ENCODE results near the gene BCL7B. TPM values are rescaled to one million over a fixed set of nuclear protein-coding genes. Genes with fewer than 3 reads are reported as not detected.

BCL7B gene
- total and polyA plus RNA-seq, 2 donors from 2014 or later: 55.4 to 67.3 TPM

- TF ChIP-seq, protein P1, sequence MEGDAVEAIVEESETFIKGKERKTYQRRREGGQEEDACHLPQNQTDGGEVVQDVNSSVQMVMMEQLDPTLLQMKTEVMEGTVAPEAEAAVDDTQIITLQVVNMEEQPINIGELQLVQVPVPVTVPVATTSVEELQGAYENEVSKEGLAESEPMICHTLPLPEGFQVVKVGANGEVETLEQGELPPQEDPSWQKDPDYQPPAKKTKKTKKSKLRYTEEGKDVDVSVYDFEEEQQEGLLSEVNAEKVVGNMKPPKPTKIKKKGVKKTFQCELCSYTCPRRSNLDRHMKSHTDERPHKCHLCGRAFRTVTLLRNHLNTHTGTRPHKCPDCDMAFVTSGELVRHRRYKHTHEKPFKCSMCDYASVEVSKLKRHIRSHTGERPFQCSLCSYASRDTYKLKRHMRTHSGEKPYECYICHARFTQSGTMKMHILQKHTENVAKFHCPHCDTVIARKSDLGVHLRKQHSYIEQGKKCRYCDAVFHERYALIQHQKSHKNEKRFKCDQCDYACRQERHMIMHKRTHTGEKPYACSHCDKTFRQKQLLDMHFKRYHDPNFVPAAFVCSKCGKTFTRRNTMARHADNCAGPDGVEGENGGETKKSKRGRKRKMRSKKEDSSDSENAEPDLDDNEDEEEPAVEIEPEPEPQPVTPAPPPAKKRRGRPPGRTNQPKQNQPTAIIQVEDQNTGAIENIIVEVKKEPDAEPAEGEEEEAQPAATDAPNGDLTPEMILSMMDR (IDR thresholded peaks at IDR 0.05; ENCODE audit: borderline replicate concordance, extremely low read depth, insufficient read depth): no peak
- no peak for FAIRE-seq
- peaks cover 11 to 40% (median 32%) of the 10 kb centered on the region in 3 donors for H3K36me3 ChIP-seq (ENCODE audit: control insufficient read depth in 2 of 3, insufficient read depth in 3 of 3, low read length in 3 of 3)
- H3K4me1 ChIP-seq (ENCODE audit: control insufficient read depth in 2 of 3, insufficient read depth in 2 of 3, low read depth in 1 of 3, low read length in 3 of 3): peaks cover 0 to 12% (median 0%) of the 10 kb centered on the region in 3 donors
- no peak overlapping the region for H3K4me3 ChIP-seq (ENCODE audit: low read length in 3 of 3)
- intact Hi-C loops (cut with DNase I): no loop called here
- H3K27me3 ChIP-seq (ENCODE audit: control insufficient read depth, insufficient read depth, low read length): no peaks in the 10 kb centered on the region
- H3K9me3 ChIP-seq (ENCODE audit: control insufficient read depth in 2 of 3, insufficient read depth in 1 of 3, low read length in 3 of 3): no peaks in the 10 kb centered on the region
- no peak for DNase-seq
- H3K9ac ChIP-seq (ENCODE audit: low read length in 3 of 3): no peak overlapping the region
- no peak overlapping the region for H3K27ac ChIP-seq (ENCODE audit: low read depth in 2 of 2, low read length in 2 of 2)
Observed at GRCh38 chr7:73572767-73573186, 15.3 kb upstream of the BCL7B start.

GRCh38 chr7:73570977-73571376, 13.5 kb upstream of the BCL7B start:
- Histone ChIP-seq H3K9me3 (ENCODE audit: control insufficient read depth in 2 of 3, insufficient read depth in 1 of 3, low read length in 3 of 3) (no peaks in the 10 kb centered on the region), H3K4me1 (ENCODE audit: control insufficient read depth in 2 of 3, insufficient read depth in 2 of 3, low read depth in 1 of 3, low read length in 3 of 3) (no peaks in the 10 kb centered on the region), H3K27ac (ENCODE audit: low read depth in 2 of 2, low read length in 2 of 2) (no peak overlapping the region), H3K36me3 (ENCODE audit: control insufficient read depth in 2 of 3, insufficient read depth in 3 of 3, low read length in 3 of 3) (peaks cover 11 to 40% (median 32%) of the 10 kb centered on the region in 3 donors), H3K9ac (ENCODE audit: low read length in 3 of 3) (no peak overlapping the region), H3K4me3 (ENCODE audit: low read length in 3 of 3) (no peak overlapping the region), H3K27me3 (ENCODE audit: control insufficient read depth, insufficient read depth, low read length) (no peaks in the 10 kb centered on the region)
- TF ChIP-seq, protein P1 (IDR thresholded peaks at IDR 0.05; ENCODE audit: borderline replicate concordance, extremely low read depth, insufficient read depth): no peak
- intact Hi-C loops (cut with DNase I): no loop called here
- FAIRE-seq (no peak), DNase-seq (no peak)

DNA sequence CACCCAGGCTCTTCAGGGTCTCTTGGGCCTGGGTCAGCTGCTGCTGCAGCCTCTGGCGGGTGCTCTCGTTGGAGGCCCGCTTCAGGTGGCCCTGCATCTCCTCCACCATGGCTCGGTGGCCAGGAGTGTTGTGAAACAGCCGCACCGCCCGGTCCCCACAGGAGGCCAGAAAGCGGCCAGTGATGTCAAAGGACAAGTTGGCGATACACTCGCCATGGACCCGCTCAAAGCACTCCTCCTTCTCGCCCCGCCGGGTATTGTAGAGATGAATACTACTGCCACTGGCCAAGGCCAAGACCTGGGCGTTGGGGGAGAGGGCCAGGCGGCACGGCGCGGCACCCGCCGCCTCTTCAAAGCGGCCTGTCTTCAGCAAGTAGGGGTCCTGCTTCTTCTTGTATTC, 13.0 kb upstream of the BCL7B start:
- H3K36me3 ChIP-seq (ENCODE audit: control insufficient read depth in 2 of 3, insufficient read depth in 3 of 3, low read length in 3 of 3): peaks cover 11 to 40% (median 32%) of the 10 kb centered on the region in 3 donors
- H3K27ac ChIP-seq (ENCODE audit: low read depth in 2 of 2, low read length in 2 of 2): no peak overlapping the region
- TF ChIP-seq, protein P1 (IDR thresholded peaks at IDR 0.05; ENCODE audit: borderline replicate concordance, extremely low read depth, insufficient read depth): no peak
- no peaks in the 10 kb centered on the region for H3K9me3 ChIP-seq (ENCODE audit: control insufficient read depth in 2 of 3, insufficient read depth in 1 of 3, low read length in 3 of 3)
- no peak overlapping the region for H3K4me3 ChIP-seq (ENCODE audit: low read length in 3 of 3)
- DNase-seq (no peak), FAIRE-seq (no peak)
- no peaks in the 10 kb centered on the region for H3K27me3 ChIP-seq (ENCODE audit: control insufficient read depth, insufficient read depth, low read length)
- H3K4me1 ChIP-seq (ENCODE audit: control insufficient read depth in 2 of 3, insufficient read depth in 2 of 3, low read depth in 1 of 3, low read length in 3 of 3): no peaks in the 10 kb centered on the region
- intact Hi-C loops (cut with DNase I): no loop called here
- H3K9ac ChIP-seq (ENCODE audit: low read length in 3 of 3): no peak overlapping the region

DNA sequence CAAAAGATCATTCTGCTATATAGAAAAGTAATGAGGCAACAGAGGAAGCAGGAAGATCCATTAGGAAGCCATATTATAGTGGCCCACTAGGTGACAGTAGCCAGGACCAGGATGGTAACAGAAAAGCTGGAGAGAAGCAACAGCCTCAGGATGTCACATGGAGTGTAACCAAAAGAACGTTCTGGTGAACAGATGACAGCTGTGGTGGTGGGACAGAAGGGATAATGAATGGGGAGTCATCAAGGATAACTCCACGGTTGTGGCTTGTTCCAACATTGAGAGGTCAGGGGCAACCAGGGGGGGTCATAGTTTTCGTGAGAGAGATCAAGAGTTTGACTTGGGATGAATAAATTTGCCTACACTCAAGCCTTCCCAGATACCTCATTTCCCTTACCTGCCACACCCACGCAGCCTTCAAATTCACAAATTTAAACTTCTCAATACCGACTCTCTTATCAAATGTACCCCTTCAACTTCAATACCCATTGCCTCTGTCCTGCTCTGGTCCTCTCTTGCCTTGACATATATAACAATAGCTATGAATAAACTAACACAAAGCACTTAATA, 11.6 kb upstream of the BCL7B start:
- TF ChIP-seq, protein P1 (IDR thresholded peaks at IDR 0.05; ENCODE audit: borderline replicate concordance, extremely low read depth, insufficient read depth): no peak
- FAIRE-seq (no peak), DNase-seq (no peak)
- H3K4me3 ChIP-seq (ENCODE audit: low read length in 3 of 3): no peak overlapping the region
- intact Hi-C loops (cut with DNase I): no loop called here
- H3K4me1 ChIP-seq (ENCODE audit: control insufficient read depth in 2 of 3, insufficient read depth in 2 of 3, low read depth in 1 of 3, low read length in 3 of 3): no peaks in the 10 kb centered on the region
- H3K9me3 ChIP-seq (ENCODE audit: control insufficient read depth in 2 of 3, insufficient read depth in 1 of 3, low read length in 3 of 3): no peaks in the 10 kb centered on the region
- no peak overlapping the region for H3K9ac ChIP-seq (ENCODE audit: low read length in 3 of 3)
- H3K27ac ChIP-seq (ENCODE audit: low read depth in 2 of 2, low read length in 2 of 2): no peak overlapping the region
- H3K27me3 ChIP-seq (ENCODE audit: control insufficient read depth, insufficient read depth, low read length): no peaks in the 10 kb centered on the region
- H3K36me3 ChIP-seq (ENCODE audit: control insufficient read depth in 2 of 3, insufficient read depth in 3 of 3, low read length in 3 of 3): peaks cover 9 to 33% (median 28%) of the 10 kb centered on the region in 3 donors
